GM19023 (cell line): ENCODE measurements around the gene CABP1.

Experiments
- ATAC-seq: cut with Tn5 transposase; IDR thresholded peaks from one replicate; pipeline ENCODE4 v1.9.1; 2021; ENCODE audit warnings: mild to moderate bottlenecking, moderate library complexity; ENCODE audit not compliant: unreplicated experiment

The CABP1 gene

DNA sequence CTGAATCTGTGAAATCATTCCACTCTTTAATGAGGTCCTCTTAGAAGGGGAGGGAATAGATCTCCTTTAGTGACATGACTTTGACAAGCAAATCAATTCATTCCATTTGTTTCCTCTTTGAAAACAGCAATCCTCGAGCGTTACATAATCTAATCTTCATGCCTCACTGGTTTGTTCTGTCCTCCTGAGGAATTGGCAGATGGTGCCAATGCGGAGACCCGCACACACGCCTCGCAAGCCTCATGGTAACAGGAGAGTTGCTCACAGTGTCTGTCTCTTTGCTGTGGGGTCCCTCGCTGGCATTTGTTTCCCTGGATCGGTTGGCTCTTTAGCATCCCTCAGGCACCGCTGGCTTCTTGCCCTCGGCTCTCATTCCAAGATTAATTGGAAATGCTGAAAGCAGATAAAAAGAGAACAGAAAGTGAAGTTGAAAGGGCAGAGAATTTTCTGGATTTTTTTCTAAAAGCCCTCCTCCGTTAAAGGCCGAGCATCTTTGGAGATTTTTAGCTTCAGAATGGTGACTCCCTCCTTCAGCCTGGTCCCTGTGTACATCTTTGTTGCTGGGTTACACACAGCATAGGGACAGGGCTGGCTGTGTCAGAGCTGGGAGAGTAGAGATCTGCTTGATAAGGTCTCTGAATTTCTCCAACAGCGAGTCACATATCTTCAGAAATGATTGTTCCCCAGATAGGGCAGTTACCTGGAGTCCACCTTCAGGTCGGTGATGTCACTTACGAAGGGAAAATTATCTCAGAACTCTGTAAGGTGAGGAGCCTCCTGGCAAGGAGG lies 10.1 kb upstream of the CABP1 start:
- no peak for ATAC-seq

DNA sequence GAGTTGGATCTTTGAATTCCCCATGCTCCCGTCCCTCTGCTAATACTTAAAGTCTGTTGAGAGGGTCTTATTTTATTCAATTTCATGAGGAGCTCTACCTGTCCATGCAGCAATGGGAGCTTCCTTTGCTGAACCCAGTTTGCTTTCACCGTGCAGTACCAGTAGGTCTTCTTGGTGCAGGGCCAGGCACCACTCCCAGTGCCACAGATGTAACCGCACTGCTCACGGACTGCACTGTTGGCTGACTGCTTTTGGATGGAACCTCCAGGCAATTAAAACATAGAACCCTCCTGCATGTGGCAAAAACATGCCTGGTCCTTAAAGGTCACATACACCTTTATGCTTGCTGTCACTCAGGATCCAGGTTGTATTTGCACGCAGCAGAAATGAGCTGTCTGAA lies 9.3 kb upstream of the CABP1 start:
- no peak for ATAC-seq

DNA sequence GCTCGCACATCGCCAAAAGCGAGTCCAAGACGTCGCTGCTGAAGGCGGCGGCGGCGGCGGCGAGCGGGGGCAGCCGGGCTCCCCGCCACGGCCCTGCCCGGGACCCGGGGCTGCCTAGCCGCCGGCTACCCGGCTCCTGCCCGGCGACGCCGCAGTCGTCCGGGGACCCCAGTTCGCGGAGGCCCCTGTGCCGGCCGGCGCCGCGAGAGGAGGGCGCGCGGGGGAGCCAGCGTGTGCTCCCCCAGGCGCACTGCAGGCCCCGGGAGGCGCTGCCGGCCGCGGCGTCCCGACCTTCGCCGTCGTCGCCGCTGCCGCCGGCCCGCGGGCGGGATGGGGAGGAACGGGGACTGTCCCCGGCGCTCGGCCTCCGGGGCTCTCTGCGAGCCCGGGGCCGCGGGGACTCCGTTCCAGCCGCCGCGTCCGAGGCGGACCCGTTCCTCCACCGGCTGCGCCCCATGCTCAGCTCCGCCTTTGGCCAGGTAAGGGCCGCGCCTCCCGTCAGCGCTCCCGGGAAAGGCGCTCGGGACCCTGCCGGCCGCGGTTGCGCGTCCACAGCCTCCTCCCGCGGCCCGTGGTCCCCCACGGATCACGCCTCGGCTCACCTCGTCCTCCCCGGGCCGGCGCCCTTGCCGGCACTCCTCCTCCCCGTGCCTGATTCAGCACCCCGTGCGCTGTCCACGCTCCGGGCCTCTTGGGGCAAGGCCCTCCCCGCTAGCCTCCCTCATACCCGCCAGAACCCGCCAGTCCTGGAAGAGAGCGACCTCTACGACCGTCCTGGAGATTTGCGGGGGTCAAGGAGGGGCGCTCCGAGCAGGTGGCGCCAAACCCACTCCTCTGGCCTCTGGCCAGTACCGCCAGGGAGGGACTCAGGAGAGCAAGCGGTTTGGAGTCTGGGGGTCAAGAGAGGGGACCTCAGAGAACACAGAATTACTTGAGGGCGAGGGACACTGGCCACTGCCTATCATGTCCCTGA lies 721 bp downstream of the CABP1 start:
- ATAC-seq, result peak; percentile 53

DNA sequence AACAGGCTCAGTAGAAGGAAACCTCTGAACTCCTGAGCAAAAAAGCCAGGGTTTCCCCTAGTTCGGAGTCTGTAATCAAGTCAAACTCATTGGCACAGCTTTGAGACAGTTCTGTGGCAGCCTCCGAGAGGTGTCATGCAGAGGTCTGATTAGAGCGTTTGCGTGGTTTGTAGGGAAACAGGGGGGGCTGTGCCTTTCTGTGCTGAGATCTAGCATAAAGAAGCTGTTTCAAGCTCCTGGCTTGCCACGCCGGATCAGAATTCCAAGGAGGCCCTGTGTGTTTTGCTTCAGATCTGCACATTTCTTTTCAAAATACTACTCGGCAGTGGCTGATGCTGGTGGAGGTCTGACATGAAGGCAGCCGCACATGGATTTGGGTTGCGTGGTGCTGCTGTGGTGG lies 1.7 kb downstream of the CABP1 start:
- no peak for ATAC-seq

DNA sequence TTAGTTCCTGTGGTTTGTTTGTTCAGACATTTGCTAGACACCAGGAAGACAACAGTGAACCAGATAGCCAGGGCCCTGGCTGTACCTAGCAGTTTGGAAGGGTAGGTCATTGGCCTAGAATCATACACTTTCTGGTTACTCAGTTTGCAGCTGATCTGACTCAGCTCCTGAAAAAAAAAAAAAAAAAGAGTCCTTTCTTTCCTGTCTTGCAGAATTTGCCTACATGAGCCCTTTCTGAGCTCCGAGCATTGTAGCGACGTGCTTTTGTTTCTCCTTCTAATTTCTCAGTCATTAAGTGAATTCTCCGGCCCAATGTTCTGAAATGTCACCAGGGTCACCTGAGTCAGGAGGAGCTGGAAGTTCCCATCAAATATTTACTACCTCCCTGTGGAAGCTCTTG lies 2.4 kb downstream of the CABP1 start:
- ATAC-seq, result no peak

DNA sequence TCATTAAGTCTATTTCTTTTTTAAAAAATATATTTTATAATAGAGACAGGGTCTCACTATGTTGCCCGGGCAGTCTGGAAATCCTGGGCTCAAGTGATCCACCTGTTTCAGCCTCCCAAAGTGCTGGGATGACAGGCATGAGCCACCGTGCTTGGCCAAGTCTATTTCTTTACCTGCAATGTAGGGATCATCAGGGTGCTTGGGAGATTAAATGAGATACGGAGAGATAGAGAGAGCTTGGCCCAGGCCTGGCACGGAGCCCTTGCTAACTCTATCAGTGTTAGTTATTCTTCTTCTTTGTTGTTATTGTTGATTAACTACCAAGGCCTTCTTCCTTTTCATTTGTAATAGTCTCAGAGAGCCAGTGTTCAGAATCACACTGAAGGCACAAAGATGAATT lies 3.1 kb downstream of the CABP1 start:
- no peak for ATAC-seq

DNA sequence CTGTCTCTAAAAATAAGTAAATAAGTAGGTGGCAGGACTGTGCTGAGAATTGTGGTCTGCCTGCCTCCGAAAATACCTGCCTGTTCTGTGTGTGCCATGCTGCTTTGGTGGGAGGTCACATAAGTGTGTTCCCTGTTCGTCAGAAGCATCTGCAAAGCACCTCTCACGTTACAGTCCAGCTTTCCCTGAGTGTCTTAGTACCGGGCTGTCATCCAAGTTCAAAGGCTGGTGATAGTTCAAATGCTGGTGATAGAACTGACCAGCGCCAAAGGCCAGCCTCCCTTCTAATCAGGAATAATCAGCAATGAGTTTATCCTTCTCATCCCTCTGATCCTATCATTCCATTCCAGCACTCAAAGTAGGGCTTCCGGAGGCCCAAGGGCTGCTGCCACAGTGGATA lies 5.6 kb downstream of the CABP1 start:
- ATAC-seq, result no peak

DNA sequence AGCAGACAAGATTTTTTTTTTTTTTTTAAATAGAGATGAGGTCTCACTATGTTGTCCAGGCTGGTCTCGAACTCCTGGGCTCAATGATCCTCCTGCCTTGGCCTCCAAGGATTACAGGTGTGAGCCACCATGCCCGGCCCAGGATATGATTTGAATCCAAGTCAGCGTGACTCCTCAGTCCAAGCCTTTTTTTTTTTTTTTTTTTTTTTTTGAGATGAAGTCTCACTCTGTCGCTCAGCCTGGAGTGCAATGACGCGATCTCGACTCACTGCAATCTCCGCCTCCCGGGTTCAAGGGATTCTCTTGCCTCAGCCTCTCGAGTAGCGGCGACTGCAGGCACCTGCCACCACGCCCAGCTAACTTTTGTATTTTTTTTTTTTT lies 6.9 kb downstream of the CABP1 start:
- ATAC-seq, result no peak

DNA sequence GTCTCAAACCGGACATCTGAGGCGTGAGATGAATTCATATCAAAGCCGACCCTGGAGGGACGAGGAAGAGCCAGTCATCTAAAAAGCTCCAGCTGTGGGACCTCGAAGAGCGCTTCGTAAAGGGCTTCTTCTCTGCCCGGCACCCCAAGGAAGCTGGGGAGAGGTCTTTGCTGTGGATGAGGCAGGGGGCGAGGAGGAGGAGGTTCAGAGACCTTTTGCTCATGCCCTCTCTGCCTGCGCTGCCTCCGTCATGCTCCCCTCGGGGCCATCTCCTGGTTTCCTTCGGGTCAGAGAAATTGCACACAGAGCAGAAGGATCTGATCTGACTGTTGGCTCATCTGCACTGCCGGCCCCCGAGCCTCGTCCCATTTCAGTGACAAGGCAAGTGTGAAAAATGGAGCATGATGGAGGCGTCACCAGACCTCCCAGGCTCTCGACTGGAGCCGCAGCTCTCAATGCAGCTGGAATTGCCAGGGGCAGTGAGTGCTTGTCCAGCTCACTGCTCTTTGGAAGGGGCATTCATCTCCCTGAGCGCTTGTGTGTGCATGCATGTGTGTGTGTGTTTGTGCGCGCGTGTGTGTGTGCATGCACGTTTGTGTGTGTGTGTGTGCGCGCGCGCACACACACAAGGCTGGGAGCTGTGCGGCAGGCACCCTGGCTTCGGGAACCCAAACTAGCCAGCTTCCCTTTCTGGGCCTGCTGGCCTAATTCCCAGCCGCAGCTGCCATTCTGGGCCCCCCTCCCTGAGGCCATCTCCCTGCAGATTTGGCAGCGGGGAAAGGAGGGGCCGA lies 9.2 kb downstream of the CABP1 start:
- ATAC-seq, result no peak

DNA sequence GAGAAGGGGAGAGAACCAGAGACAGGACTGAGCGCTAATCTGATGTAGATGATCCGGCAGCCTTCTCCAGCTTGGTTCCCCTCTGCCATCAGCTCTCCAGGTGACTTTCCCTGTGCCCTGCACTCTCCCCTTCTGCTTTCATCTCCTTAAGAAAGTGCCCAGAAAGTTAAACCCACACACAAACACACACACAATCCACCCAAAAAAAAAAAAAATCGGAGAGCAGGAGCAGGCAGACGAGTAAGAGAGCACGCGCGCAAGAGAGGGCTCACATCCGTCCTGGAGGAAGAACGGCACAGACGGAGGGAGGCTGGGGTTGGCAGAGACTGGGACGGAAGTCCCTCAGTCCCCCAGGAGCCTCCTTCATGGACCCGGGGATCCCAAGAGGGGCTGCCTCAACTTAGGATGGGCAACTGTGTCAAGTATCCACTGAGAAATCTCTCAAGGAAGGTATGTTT lies 9.8 kb downstream of the CABP1 start:
- ATAC-seq, result no peak

DNA sequence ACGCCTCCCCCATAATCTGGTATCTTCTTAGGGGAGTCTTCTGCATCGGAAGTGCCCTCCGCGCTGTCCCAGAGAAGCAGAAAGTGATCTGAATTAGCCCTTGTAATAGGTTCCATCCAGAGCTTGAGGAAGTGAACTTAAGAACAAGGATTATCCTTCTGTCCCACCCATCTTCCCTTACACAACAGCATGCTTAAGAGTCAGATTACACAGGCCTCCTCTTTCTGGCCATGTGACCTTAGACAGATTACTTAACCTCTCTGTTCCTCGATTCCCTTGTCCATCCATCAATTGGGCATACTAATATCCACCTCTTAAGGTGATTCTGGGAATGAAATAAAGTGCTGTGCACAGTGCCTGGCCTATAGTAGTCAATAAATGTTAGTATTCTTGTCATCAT lies 11.4 kb downstream of the CABP1 start:
- no peak for ATAC-seq

DNA sequence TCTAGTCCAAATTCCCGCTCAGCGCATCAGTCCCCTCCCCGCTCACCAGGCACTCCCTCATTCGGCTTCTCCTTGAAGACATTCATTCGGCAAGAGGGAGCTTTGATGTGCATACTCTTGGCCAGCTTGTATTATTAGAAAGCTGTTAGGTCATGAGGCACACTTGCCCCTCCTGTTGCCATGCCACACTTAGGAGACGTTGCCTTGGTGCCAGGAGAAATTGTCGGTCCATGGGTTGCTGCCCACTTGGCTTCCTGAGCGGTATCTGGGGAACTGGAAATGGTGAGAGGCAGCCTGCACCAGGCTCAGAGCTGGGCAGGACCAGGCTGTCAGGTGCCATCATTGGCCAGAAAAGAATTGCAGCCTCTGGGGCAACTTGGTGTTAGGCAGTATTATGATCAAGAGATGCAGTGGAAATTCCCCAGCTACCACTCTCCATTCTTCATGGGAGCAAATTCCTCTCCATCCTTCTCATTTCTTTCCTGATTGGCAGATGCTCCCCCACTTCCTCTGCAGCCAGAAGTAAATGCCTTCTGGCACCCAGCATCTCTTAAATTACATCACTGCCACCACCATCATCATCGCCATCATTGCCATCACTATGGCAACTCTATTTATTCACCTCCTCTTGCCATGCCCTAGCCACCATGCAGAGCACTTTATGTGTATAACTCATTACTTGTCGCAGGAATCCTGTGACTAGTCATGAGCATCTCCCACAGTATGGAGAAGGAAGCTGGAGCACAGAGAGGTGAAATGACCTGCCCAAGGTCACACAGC lies 12.4 kb downstream of the CABP1 start:
- ATAC-seq, result no peak

DNA sequence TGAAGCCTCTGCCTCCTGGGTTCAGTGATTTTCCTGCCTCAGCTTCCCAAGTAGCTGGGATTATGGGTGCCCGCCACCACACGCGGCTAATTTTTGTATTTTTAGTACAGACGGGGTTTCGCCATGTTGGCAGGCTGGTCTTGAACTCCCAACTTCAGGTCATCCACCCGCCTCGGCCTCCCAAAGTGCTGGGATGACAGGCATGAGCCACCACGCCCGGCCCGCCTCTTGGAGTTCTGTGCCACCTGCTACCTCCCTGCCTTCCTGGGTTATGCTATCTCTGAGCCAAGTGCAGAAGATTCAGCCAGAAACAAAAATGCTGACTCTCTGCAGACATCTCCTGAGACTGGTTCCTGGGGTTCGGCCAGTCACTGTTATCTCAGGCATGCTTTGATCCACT lies 13.2 kb downstream of the CABP1 start:
- ATAC-seq, result no peak

DNA sequence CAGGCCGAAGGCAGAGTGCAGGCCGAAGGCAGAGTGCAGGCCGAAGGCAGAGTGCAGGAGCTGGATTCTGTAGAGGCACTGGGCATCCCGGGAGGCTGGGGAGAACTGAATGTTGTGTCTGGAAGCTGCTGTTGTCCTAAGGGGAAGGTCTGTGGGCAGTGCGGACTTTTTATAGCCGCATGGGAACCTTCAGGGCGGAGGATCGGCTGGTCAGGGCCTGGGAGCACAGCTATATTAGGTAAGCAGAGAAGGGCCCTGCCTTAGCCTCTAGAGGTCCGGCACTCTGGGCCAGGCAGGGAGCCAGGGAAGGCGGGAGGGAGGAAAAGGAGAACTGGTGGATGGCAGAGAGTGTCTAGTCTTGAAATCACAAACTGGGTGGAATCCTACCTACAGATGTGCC lies 14.2 kb downstream of the CABP1 start:
- ATAC-seq, result no peak

DNA sequence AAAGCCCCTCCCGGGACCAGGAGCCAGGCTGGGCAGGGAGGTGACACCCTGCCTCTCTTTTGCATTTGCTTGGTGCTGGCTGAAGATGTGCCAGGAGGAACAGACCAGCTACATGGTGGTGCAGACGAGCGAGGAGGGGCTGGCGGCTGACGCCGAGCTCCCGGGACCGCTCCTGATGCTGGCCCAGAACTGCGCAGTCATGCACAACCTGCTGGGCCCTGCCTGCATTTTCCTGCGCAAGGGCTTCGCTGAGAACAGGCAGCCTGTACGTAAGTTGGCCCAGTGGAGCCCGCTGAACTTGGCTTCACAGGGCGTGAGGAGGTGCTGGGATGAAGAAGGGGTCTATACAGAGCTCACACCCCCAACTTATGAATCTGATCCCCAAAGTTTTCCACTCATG lies 15.6 kb downstream of the CABP1 start:
- no peak for ATAC-seq

DNA sequence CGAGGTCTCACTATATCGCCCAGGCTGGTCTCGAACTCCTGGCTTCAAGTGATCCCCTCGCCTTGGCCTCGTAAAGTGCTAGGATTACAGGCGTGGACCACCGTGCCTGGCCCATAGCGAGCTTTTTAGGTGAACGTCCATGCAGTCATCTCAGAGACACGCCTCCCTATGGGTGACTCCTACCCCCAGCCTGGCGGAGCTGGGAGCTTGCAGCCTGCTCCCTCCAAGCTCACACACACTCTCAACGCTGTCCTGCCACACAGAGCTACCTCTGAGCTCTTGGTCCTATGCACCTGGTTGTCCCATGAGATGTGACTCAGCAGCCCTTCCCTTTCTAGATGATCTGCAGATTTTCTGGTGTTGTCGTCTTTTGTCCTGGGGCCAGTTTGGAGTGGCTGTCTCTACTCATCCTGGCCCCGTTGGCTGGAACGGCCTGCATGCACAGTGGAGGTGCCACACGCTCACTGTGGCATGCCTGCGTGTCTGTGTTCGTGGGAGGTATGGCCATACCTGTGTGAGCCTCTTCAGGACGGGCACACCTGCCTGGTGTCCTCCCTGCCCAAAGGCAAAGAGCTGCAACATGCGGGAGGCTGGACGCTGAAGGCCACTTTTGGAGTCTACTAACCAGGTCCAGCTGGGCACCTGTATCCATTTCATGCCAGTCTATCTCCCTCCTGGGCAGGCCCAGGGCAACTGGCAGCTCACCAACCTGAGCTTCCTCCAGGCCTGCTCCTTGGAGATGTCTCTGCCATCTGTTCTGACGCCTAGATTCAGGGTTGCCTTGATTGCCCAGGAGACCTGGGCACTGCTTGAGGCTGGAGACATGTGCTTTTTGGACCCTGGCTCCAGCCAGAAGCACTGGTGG lies 18.1 kb downstream of the CABP1 start:
- ATAC-seq, result no peak

DNA sequence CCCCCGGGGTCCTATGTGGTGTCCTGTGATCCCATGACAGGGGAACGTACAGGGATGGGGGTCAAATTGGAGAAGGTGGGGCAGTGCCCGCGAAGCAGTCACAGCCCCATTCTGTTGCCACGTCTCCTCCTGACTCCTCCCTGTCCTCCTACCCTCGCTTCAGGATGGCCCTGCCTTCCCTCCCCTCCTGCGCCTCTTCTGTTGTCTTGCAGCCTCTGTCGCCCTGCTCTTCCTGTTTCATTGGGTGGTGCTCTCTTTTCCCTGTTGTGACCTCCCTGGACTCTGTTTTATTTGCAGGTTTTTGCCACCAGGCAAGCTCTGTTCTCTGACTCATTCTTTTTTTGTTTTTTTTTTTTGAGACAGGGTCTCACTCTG lies 18.7 kb downstream of the CABP1 start:
- no peak for ATAC-seq

DNA sequence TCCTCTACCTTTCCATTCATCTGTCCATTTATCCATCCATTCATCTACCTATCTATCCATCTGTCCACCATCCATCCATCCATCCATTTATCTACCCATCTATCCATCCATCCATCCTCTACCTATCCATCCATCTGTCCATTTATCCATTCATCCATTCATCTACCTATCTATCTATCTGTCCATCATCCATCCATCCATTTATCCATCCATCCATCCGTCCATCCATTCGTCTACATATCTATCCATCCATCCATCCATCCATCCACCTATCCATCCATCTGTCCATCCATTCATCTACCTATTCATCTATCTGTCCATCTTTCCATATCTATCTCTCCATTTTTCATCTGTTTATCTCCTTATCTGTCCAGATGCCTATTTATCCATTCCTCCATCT lies 21.0 kb downstream of the CABP1 start:
- no peak for ATAC-seq

DNA sequence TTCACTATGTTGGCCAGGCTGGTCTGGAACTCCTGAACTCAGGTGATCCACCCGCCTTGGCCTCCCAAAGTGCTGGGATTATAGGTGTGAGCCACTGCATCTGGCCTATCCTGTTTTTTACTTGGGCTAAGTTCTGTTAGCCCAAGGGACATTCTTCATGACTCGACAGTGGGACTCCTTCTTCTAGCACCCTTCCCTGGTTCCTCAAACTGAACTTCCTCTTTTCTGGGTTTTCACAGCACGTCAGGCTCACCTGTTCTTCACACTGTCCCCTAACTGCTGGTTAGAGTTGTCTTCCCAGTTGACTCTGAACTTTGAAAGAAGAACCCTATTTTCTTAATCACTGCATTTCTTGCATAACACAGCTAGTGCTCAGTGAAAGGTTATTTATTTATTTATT lies 22.5 kb downstream of the CABP1 start:
- no peak for ATAC-seq

DNA sequence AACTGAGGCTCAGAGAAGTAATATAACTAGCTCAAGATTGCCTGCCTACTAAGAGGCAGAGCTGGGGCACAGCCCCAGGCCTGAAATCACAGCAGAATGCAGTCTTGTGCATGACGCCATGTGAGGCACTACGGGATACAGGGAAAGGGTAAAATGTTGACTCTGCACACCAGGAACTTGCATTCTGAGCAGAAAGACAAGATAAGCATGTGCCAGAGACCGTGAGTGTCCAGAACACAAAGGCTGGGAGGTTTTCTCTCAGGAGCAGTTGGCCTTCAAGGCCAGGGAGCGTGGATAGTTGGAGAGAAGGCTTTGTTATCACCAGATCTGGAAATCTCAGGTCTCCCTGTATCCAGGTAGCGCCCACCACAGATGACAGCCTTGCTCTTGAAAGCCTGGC lies 23.3 kb downstream of the CABP1 start:
- no peak for ATAC-seq
